Hepatocyte (in vitro differentiated cells): ENCODE data around the gene CYGB. TPM values are rescaled to one million over a fixed set of nuclear protein-coding genes. Genes with fewer than 3 reads are reported as not detected.
A peak's percentile ranks its signal among the peaks of the same experiment; 100 is the strongest.
"Not testable (repeated sequence)": the region's sequence is repeated elsewhere in the genome, so short reads cannot be mapped to it uniquely, and the experiment has no call there.

Source experiments
- DNase-seq: peaks from one replicate; pipeline ENCODE4 v3.0.0-alpha.2; 2016; ENCODE audit warnings: low spot score
- H2AFZ ChIP-seq: fragments of 200-600 bp; sonication (generic); 2 replicates; pipeline ENCODE4 v1.6.0; 2016; ENCODE audit warnings: antibody characterized with exemption, mild to moderate bottlenecking
- H3K27ac ChIP-seq: fragments of 200-600 bp; sonication (generic); 2 replicates; pipeline ENCODE4 v1.5.1; 2016; ENCODE audit warnings: mild to moderate bottlenecking
- H3K27me3 ChIP-seq: fragments of 200-600 bp; sonication (generic); 2 replicates; pipeline ENCODE4 v1.6.1; 2016
- H3K36me3 ChIP-seq: fragments of 200-600 bp; sonication (generic); replicated peaks from 2 replicates; pipeline ENCODE4 v1.5.1; 2016; ENCODE audit warnings: low read depth; ENCODE audit not compliant: insufficient read depth
- H3K4me1 ChIP-seq: fragments of 200-600 bp; sonication (generic); 2 replicates; pipeline ENCODE4 v1.5.1; 2016; ENCODE audit warnings: mild to moderate bottlenecking, moderate library complexity; ENCODE audit not compliant: insufficient read depth
- H3K4me2 ChIP-seq: fragments of 200-600 bp; sonication (generic); 2 replicates; pipeline ENCODE4 v1.6.0; 2016
- H3K4me3 ChIP-seq: fragments of 200-600 bp; sonication (generic); 2 replicates; pipeline ENCODE4 v1.5.1; 2016; ENCODE audit warnings: mild to moderate bottlenecking
- H3K79me2 ChIP-seq: fragments of 200-600 bp; sonication (generic); 2 replicates; pipeline ENCODE4 v1.6.0; 2017; ENCODE audit warnings: mild to moderate bottlenecking
- H3K9me2 ChIP-seq: fragments of 200-600 bp; sonication (generic); replicated peaks from 2 replicates; pipeline ENCODE4 v1.6.0; 2017; ENCODE audit warnings: mild to moderate bottlenecking; ENCODE audit not compliant: insufficient read depth
- H3K9me3 ChIP-seq: fragments of 200-600 bp; sonication (generic); 2 replicates; pipeline ENCODE4 v1.5.1; 2016; ENCODE audit warnings: low read depth, mild to moderate bottlenecking
- H4K20me1 ChIP-seq: fragments of 200-600 bp; sonication (generic); 2 replicates; pipeline ENCODE4 v1.6.0; 2016; ENCODE audit warnings: mild to moderate bottlenecking; ENCODE audit not compliant: insufficient read depth, poor library complexity, severe bottlenecking
- EZH2 ChIP-seq: fragments of 200-600 bp; sonication (generic); IDR thresholded peaks from 2 replicates; pipeline ENCODE4 v1.6.1; 2016; ENCODE audit warnings: antibody characterized with exemption, mild to moderate bottlenecking, borderline replicate concordance
- EZH2phosphoT487 ChIP-seq: fragments of 200-600 bp; sonication (generic); IDR thresholded peaks from one replicate; pipeline ENCODE4 v1.6.1; 2018; ENCODE audit warnings: antibody characterized with exemption, mild to moderate bottlenecking, low read depth, moderate library complexity; ENCODE audit not compliant: unreplicated experiment, severe bottlenecking
- WGBS: methylation state at CpG from one replicate; pipeline ENCODE4 v1.1.6; 2016; ENCODE audit warnings: low lambda C conversion rate; ENCODE audit errors: missing lambda C conversion rate; 5-methylcytosine and 5-hydroxymethylcytosine counted together
- polyA plus RNA-seq: library from polyadenylated mRNA; unstranded; fragments of >200 nt; fragmentation: Nextera tagmentation; extraction: Ambion mirVana; gene quantifications from 2 replicates; pipeline ENCODE4 v1.2.1, GENCODE V29; 2016
- total RNA-seq: library from RNA; depleted of rRNA; stranded (reverse); fragments of >200 nt; gene quantifications from 2 replicates; pipeline ENCODE4 v1.2.3, GENCODE V29; 2014
- TF ChIP-seq, protein P1 (sequence below): fragments of 200-600 bp; sonication (generic); IDR thresholded peaks from 2 replicates; pipeline ENCODE4 v1.5.1; 2016; ENCODE audit warnings: antibody characterized with exemption, mild to moderate bottlenecking; ENCODE audit not compliant: poor library complexity

CYGB gene
- total and polyA plus RNA-seq, 2 experiments from 2014 or later = 7.8 to 13.8 TPM

- H2AFZ ChIP-seq = no peak overlapping the region
- peaks cover 4% of the 10 kb centered on the region for H3K27me3 ChIP-seq
- no peak overlapping the region for H3K4me3 ChIP-seq
These were observed 26.7 kb downstream of the CYGB start for GRCh38 chr17:76510831-76511244.

DNA sequence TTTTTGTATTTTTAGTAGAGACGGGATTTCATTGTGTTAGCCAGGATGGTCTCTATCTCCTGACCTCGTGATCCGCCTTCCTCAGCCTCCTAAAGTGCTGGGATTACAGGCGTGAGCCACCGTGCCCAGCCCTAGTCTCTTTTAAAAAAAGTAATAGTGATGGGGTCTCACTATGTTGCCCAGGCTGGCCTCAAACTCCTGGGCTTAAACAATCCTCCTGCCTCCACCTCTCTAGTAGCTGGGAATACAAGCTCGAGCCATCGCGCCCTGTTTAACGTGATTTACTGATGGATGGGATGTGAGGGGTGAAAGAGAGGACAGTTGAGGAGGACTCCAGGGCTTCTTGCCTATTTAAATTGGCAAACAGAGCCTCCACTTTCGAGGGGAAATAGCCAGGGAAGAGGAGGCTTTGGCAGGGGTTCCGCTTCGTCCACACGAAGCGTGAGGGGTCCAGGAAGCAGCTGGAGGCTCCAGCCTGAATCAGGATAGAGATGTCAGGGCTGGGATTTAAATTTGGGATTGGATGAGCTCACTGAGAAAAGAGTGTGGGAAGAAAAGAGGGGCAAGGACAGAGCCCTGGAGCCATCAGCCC, 28.9 kb downstream of the CYGB start:
- H3K4me1 ChIP-seq, H3K4me2 ChIP-seq, H2AFZ ChIP-seq, H3K4me3 ChIP-seq, H3K27ac ChIP-seq, H3K27me3 ChIP-seq, H3K9me2 ChIP-seq, DNase-seq, H3K79me2 ChIP-seq, H4K20me1 ChIP-seq, H3K36me3 ChIP-seq, H3K9me3 ChIP-seq: not testable (repeated sequence)
- 77% methylated on average over 14 of the region's 14 CpGs for WGBS

More at GRCh38 chr17:76510831-76511244, 26.7 kb downstream of the CYGB start:
- H3K79me2 ChIP-seq = no peaks in the 10 kb centered on the region
- DNase-seq = peak; percentile 12
- H3K4me2 ChIP-seq = no peak overlapping the region
- no peaks in the 10 kb centered on the region for H3K9me2 ChIP-seq
- H3K36me3 ChIP-seq = no peaks in the 10 kb centered on the region
- 44% methylated on average over 9 of the region's 9 CpGs for WGBS
- no peaks in the 10 kb centered on the region for H3K9me3 ChIP-seq
- no peaks in the 10 kb centered on the region for H4K20me1 ChIP-seq
- peaks cover 4% of the 10 kb centered on the region for H3K4me1 ChIP-seq
- TF ChIP-seq EZH2 = no peak
- no peak for TF ChIP-seq EZH2phosphoT487
- TF ChIP-seq, protein P1, sequence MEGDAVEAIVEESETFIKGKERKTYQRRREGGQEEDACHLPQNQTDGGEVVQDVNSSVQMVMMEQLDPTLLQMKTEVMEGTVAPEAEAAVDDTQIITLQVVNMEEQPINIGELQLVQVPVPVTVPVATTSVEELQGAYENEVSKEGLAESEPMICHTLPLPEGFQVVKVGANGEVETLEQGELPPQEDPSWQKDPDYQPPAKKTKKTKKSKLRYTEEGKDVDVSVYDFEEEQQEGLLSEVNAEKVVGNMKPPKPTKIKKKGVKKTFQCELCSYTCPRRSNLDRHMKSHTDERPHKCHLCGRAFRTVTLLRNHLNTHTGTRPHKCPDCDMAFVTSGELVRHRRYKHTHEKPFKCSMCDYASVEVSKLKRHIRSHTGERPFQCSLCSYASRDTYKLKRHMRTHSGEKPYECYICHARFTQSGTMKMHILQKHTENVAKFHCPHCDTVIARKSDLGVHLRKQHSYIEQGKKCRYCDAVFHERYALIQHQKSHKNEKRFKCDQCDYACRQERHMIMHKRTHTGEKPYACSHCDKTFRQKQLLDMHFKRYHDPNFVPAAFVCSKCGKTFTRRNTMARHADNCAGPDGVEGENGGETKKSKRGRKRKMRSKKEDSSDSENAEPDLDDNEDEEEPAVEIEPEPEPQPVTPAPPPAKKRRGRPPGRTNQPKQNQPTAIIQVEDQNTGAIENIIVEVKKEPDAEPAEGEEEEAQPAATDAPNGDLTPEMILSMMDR = no peak
- no peak overlapping the region for H3K27ac ChIP-seq

DNA sequence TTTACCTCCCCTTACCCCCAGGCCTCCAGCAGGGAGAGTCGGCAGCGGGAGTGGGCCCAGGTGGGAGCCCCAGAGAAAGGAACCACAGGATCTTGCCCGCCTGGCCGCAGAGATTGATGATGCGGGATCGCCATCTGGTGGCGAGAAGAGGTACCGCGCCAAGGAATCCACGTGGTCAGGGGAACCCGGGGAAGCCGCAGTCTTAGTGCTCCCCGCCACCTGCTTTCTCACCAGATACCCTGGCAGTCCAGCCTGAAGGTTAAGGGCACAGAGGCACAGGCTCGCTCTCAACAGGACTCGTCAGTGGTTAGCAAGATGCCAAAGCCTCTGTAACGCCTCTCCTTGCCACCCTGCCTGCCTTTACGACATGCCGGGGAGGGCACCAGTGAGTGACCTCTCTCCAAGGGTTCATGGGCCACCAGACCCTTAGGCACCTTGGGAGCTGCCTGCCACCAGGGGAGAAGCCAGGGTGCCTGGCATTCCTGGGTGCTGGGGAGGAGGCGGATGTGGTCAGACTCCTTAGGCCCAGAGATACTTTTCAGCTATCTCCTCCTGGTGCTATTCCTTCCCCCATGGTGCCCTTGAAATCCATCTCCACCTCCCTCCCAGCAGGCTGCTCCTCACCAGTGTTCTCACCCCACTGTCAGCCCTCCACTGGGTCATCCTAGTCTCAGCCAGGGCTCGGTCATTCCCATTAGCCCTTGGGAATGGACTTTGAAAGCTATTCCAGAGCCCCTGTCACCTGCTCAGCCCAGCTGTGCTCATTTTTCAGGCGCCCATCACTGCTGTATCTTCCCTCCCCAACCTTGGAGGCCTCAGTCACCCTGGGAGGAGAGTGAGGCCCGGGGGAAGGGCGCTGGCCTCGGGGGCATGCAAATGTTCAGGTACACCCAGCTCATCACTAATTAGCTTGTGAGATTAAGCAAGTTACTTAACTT, 30.8 kb downstream of the CYGB start:
- Histone ChIP-seq H2AFZ (no peak overlapping the region), H3K4me2 (peak overlapping the region; percentile 54), H3K79me2 (no peaks in the 10 kb centered on the region), H3K9me3 (no peaks in the 10 kb centered on the region), H3K27ac (no peak overlapping the region), H3K36me3 (no peaks in the 10 kb centered on the region), H4K20me1 (no peaks in the 10 kb centered on the region), H3K4me3 (no peak overlapping the region), H3K4me1 (peaks cover 8% of the 10 kb centered on the region), H3K27me3 (peaks cover 4% of the 10 kb centered on the region), H3K9me2 (no peaks in the 10 kb centered on the region)
- TF ChIP-seq, protein P1 = peak; percentile 86
- TF ChIP-seq EZH2 = no peak
- peak; percentile 85 for DNase-seq
- WGBS = 30% methylated on average over 24 of the region's 24 CpGs

DNA sequence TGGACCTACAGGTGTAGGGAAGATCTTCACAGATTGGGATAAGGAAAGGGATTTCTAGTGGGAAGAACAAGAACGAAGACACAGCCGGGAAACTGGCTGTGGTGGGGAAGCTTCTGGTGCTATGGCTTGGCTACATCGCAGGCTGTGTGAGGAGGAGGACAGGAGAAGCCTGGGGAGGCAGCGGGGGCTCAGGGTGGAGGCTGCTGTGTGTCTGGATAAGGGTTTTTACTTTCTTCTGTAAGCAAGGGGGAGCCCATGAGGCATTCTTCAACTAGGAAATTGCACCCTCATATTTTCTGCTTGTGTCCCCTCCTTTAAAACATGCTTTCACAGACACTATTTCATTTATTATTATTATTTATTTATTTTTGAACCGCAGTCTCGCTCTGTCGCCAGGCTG, 33.4 kb downstream of the CYGB start:
- Histone ChIP-seq H3K36me3 (no peaks in the 10 kb centered on the region), H4K20me1 (no peaks in the 10 kb centered on the region)
- WGBS = 78% methylated on average over 7 of the region's 7 CpGs

More for the DNA sequence above, 33.4 kb downstream of the CYGB start:
- Histone ChIP-seq H3K9me3 (no peaks in the 10 kb centered on the region), H3K4me3 (no peak overlapping the region), H3K27ac (no peak overlapping the region), H3K4me1 (peaks cover 11% of the 10 kb centered on the region), H3K9me2 (no peaks in the 10 kb centered on the region), H3K79me2 (peaks cover 8% of the 10 kb centered on the region), H2AFZ (no peak overlapping the region), H3K27me3 (peaks cover 4% of the 10 kb centered on the region), H3K4me2 (no peak overlapping the region)
- peak; percentile 3 for DNase-seq
- TF ChIP-seq EZH2 = no peak
